SK-N-MC (cell line): ENCODE measurements around the gene MAPKAPK2.

Experiments used
- EZH2 ChIP-seq: fragments of 200-600 bp; sonication (generic); IDR thresholded peaks from one replicate; pipeline ENCODE4 v1.6.1; 2017; ENCODE audit warnings: antibody characterized with exemption
- FOXP2 ChIP-seq: optimal IDR thresholded peaks from 2 replicates; pipeline ENCODE3; 2011; ENCODE audit warnings: mild to moderate bottlenecking, moderate library complexity; ENCODE audit not compliant: insufficient read depth; ENCODE audit errors: extremely low read length, control extremely low read depth
- POLR2AphosphoS5 ChIP-seq: IDR thresholded peaks from 2 replicates; pipeline ENCODE4 v1.6.1; 2012; ENCODE audit warnings: mild to moderate bottlenecking, low read depth, low read length, borderline replicate concordance

DNA sequence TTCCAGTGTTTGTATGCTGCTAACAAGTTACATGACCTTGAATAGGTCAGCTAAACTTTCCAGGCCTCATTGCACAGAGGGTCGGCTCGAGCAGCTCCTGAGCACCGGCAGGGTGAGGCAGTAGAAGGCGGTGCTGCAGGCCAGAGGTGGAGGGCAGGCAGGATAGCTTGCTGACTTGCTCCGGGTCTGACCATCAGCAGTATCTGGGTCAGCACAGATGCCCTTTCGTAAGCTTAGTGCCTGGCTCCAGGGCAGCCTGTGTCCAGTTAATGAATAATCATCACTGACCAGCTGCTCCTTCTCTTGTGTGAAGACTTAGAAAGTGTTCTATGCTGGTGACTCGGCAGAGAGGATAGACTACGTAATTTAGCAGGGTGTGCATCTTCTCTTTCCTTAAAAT is 6.9 kb downstream of the MAPKAPK2 start:
- TF ChIP-seq EZH2 (no peak), POLR2AphosphoS5 (no peak), FOXP2 (no peak)
